NOMO-1 treated with DMSO at 0.1 percent for 48 hours (cell line): ENCODE data around the gene PDXP.
"Not testable (repeated sequence)": the region's sequence is repeated elsewhere in the genome, so short reads cannot be mapped to it uniquely, and the experiment has no call there.

Experiments
- DNase-seq: peaks from one replicate; lab custom pipeline; 2025; ENCODE audit not compliant: unreplicated experiment; lab: John Stamatoyannopoulos, UW

The PDXP gene

GRCh38 chr22:37643225-37643847 lies 15.2 kb upstream of the PDXP start:
- DNase-seq = peak; percentile 62

GRCh38 chr22:37647317-37647716 lies 11.2 kb upstream of the PDXP start:
- no peak for DNase-seq

GRCh38 chr22:37647928-37648327 lies 10.6 kb upstream of the PDXP start:
- no peak for DNase-seq

GRCh38 chr22:37650463-37651136 lies 7.9 kb upstream of the PDXP start:
- no peak for DNase-seq

GRCh38 chr22:37654563-37655251 lies 3.8 kb upstream of the PDXP start:
- no peak for DNase-seq

GRCh38 chr22:37655252-37655563 lies 3.3 kb upstream of the PDXP start:
- no peak for DNase-seq

GRCh38 chr22:37656583-37656982 lies 1.9 kb upstream of the PDXP start:
- not testable (repeated sequence) for DNase-seq

GRCh38 chr22:37657590-37658132 lies 862 bp upstream of the PDXP start:
- no peak for DNase-seq

GRCh38 chr22:37659066-37659896 lies 758 bp downstream of the PDXP start:
- no peak for DNase-seq

GRCh38 chr22:37659897-37660708 lies 1.6 kb downstream of the PDXP start:
- no peak for DNase-seq

- DNase-seq = no peak
Observed at GRCh38 chr22:37660709-37661045, 2.2 kb downstream of the PDXP start.

- DNase-seq = no peak
Observed at GRCh38 chr22:37661160-37661924, 2.8 kb downstream of the PDXP start.

- DNase-seq = no peak
Observed at GRCh38 chr22:37662039-37662438, 3.5 kb downstream of the PDXP start.

- DNase-seq = no peak
Observed at GRCh38 chr22:37663521-37664140, 5.1 kb downstream of the PDXP start.

GRCh38 chr22:37664249-37665101 lies 6.0 kb downstream of the PDXP start:
- no peak for DNase-seq

- no peak for DNase-seq
Observed at GRCh38 chr22:37665487-37665886, 7.0 kb downstream of the PDXP start.

GRCh38 chr22:37669586-37669985 lies 11.1 kb downstream of the PDXP start:
- DNase-seq = no peak

GRCh38 chr22:37672206-37672919 lies 13.8 kb downstream of the PDXP start:
- no peak for DNase-seq
